CD4-positive, alpha-beta T cell treated with Interleukin-15 for 1 hour (primary cell): ENCODE data around the gene MRC2.

ENCODE experiments used
- DNase-seq: peaks from one replicate; pipeline ENCODE4 v3.0.0-alpha.2; 2020

MRC2 gene

GRCh38 chr17:62664336-62665120 is 37.1 kb downstream of the MRC2 start:
- no peak for DNase-seq

DNA sequence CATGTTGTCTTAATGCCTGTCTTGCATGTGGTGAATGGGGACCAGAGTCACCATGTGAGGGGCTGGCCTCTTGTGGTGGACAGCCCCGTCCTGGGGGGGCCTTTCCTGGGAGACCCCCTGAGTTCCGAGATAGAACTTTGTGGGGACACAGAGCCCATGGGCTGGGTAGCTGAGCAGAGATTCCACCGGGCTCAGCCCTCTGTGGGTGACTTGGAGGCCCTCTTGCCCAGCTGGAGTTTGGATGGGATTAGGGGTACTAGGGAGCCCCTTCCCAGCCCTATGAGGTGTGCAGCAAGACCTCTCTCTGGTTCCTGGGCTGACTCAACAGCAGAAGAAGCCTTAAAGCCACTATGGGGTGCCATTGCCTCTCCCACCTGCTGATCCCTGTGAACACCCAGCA is 38.1 kb downstream of the MRC2 start:
- no peak for DNase-seq

DNA sequence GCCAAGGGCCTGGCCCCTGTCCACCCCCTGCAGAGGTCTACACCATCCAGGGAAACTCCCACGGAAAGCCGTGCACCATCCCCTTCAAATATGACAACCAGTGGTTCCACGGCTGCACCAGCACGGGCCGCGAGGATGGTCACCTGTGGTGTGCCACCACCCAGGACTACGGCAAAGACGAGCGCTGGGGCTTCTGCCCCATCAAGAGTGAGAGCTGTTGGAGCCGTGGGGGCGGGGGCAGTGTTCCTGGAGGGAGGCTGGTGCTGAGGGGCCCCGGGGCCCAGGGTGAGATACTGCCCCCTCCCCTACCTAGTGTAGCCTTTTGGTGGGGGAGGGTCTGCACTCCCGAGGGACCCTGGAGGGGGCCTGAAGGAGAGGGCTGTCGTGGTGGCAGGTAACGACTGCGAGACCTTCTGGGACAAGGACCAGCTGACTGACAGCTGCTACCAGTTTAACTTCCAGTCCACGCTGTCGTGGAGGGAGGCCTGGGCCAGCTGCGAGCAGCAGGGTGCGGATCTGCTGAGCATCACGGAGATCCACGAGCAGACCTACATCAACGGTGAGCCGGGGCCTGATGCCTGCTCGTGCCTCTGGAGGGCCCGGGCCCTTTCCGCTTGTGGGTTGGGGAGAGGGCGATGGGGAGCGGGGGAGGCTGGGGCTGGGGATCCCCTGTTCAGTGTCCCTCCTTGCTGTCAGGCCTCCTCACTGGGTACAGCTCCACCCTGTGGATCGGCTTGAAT is 38.8 kb downstream of the MRC2 start:
- DNase-seq = no peak

- no peak for DNase-seq
Measured at GRCh38 chr17:62666801-62667591, 39.5 kb downstream of the MRC2 start.

DNA sequence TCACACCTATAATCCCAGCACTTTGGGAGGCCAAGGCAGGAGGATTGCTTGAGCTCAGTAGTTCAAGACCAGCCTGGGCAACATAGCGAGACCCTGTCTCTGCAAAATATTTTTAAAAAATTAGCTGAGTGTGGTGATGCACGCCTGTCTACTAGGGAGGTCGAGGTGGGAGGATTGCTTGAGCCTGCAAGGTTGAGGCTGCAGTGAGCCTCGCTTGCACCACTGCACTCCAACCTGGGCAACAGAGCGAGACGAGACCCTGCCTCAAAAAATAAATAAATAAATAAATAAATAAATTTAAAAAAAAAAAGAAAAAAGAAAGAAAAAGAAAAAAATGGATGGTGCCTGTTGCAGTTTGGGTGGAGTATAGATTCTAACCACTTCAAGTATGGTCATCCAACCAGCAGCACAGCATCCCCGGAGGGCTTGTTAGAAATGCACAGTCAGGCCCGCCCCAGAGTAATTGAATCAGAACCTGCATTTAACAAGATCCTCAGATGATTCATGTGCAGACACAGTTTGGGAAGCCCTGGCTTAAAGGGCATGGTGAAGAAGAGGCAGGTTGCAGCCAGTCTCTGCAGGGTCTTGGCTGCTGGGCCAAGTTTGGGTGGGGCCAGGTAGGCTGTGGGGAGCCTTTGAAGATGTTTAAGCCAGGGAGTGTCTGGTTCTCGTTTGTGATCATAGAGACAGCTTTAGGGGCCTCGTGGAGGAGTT is 40.8 kb downstream of the MRC2 start:
- no peak for DNase-seq

- no peak for DNase-seq
Measured at GRCh38 chr17:62670202-62670821, 42.8 kb downstream of the MRC2 start.

DNA sequence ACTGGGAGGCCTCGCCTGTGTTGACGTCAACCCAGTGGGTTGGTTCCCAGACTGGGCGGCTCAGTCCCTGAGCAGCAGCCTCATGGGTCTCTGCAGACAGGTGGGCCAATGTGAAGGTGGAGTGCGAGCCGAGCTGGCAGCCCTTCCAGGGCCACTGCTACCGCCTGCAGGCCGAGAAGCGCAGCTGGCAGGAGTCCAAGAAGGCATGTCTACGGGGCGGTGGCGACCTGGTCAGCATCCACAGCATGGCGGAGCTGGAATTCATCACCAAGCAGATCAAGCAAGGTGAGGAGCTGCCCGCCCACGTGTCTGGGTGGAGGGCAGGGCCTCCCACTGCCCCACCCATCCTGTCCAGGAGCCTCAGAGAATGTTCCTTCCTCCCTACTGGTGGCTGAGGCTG is 44.1 kb downstream of the MRC2 start:
- DNase-seq = no peak

DNA sequence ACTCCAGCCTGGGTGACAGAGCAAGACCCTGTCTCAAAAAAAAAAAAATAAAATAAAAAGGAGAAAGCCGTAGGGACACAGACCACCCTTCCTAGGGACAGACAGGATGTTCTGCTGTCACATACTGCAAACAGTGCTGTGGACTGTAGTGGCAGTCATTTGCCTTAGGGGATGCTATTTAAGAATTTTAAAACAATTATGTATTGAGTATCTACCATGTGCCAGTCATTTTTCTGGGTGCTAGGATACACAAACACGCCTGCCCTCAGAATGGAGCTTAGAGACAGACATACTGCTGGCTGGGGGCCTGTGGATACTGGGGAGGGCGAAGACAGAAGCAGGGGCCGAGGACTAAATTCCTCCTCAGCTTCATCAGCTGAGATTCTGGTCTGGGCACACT is 45.5 kb downstream of the MRC2 start:
- DNase-seq = no peak

DNA sequence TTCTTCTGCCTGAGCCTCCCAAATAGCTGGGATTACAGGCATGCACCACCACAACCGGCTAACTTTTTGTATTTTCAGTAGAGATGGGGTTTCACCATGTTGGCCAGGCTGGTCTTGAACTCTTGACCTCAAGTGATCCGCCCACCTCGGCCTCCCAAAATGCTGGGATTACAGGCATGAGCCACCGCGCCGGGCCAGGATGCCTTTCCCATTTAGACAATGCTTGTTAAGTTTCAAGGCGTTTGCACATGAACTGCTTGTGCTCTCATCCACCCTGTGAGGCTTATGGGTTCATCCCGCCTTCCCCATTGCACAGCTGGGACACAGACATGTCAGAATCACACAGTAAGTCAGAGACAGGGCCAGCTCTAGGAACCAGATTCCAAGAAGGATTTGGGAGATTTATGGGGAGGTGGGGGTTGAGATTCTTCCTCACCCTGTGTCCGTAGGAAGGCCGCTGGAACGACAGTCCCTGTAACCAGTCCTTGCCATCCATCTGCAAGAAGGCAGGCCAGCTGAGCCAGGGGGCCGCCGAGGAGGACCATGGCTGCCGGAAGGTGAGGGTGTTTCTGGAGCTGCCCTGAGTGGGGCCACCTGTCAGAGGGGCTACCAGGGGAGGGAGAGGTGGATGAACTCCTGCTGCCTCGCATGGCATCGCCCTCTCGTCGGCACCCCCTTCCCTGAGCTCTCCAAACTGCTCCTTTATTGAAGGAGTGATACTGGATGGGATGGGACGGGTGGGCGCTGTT is 46.3 kb downstream of the MRC2 start:
- no peak for DNase-seq

DNA sequence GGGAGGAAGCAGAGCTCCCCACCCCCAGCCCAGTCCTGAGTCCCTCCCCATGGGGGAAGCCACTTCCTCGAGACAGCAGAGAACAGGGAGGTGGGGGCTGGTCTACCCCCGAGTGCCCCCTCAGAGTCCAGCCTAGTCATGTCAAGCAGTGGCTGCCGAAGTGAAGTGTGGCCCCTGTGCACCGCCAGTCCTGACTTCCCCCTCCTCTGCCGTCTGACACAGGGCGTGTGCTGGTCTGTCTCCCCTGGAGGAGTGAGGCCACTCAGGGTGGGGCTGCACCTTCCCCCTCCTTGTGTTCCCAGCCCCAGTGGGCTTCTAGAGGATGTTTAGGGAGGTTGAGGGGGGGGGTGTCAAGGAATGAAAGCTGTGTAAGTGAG is 46.9 kb downstream of the MRC2 start:
- DNase-seq = no peak

GRCh38 chr17:62674841-62675240 is 47.4 kb downstream of the MRC2 start:
- DNase-seq = no peak

DNA sequence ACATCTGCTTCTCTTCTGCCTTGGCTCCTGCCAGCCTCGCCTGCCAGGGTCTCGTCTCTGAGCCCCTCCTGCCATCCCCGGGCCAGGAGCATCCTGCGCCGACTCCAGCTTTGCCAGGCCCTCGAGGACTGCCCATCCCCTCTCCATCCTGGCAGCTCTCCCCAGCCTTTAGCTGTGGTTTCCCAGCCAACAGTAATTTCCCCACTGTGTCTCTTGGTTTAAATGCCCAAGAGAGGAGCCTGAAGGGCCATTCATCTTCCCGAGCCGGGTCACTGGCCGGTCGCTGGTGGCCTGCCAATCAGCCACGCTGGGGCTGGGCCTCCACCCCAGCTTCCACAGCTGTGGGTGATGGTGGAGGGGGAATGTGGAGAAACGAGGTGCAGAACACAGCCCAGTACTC is 47.8 kb downstream of the MRC2 start:
- no peak for DNase-seq

DNA sequence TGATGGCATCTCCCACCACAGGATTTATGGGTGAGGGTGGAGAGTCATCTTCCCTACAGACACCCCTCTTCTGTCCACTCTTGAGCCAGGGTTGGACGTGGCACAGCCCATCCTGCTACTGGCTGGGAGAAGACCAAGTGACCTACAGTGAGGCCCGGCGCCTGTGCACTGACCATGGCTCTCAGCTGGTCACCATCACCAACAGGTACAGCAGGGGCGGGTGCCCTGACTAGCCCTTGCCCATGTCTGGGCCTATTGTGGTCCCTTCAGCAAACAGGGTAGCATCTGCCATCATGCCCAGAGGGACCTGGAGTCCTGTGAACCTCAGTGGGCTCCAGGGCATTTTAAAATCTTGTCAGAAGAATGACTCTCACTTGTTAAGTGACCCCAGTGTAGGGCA is 48.2 kb downstream of the MRC2 start:
- no peak for DNase-seq

DNA sequence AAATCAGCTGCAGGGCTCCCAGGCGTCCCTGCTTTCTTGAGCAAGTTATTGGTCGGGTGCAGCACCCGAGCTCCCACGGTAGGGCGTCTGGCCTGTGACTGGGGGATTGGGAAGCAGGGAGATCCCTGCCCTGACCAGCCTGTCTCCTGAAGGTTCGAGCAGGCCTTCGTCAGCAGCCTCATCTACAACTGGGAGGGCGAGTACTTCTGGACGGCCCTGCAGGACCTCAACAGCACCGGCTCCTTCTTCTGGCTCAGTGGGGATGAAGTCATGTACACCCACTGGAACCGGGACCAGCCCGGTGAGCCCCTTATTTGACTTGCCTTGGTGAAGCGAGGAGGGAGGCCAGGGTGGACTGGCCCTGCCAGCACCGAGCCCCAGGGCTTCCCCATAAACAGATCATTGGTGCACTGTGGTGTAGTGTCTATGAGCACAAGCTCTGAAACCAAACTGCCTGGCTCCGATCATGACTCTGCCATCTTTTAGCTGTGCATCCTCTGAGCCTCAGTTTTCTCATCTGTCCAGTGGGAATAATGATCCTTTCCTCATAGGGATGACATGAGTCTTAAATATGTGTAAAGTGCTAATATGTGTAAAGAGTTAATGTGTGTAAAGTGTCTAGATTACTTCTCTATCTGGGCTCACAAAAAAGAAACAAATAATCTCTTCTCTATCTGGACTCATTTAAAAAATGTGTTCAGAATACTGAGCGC is 48.9 kb downstream of the MRC2 start:
- no peak for DNase-seq

DNA sequence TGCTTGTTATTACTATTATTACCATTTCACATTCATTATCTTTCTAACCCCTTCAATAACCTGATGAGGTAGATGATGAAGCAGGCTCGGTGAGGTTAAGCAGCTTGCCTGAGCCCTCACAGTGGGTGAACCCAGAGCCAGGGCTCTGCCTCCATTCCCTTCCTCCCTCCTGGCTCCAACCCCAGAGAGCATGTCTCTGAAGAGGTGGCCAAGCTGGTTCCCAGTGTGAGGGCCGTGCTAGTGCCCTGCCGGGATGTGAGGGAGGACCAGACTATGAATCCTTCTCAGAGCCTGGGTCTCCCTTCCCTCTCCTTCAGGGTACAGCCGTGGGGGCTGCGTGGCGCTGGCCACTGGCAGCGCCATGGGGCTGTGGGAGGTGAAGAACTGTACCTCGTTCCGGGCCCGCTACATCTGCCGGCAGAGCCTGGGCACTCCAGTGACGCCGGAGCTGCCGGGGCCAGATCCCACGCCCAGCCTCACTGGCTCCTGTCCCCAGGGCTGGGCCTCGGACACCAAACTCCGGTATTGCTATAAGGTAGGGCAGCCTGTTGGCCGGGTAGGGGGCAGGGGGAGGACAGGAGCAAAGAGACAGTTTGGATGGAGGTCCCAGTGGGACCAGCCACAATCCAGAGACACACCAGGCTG is 49.6 kb downstream of the MRC2 start:
- no peak for DNase-seq

DNA sequence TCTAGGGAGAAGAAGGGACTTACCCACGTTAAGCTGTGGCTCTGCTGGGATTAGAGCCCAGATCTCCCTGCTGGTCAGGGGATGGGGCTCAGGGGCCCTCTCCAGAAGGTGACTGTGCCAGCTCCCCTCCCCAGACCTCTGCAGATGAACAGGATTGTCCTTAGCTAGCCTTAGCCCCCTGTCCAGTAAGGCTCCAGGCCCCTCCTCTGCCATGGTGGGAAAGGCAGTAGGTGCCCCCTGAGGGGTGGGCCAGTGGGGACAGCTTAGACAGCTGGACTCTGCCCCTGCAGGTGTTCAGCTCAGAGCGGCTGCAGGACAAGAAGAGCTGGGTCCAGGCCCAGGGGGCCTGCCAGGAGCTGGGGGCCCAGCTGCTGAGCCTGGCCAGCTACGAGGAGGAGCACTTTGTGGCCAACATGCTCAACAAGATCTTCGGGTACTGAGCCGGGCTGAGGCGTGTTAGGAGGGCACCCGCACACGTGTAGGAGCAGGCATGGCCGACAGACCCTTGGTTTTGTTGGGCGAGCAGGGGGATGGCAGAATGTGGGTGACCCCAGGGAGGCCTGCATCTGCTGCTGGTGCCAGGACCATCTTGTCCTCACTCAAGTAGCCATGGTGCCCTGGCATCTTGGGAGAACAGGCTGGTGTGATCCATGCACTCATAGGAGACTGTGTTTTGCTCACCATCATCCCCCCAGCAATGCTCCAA is 50.9 kb downstream of the MRC2 start:
- no peak for DNase-seq

DNA sequence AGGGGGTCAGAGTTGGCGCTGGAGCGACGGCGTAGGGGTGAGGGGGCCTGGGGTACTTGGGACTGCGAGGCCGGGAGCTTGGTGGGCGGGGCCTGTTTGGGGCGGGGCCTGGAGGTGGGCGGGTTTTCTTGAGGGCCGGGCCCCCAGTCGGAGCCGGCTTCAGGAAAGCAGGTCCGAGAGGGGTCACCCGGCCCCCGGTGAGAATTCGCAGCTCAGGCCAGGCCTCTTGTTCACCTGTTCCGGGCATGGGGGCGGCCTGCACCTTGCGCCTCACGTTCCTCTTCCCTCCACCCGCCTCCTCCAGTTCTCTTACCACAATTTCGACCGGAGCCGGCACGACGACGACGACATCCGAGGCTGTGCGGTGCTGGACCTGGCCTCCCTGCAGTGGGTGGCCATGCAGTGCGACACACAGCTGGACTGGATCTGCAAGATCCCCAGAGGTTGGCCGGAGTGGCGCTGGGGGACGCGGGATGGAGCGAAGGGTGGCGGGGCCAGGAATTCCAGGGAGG is 52.5 kb downstream of the MRC2 start:
- no peak for DNase-seq

DNA sequence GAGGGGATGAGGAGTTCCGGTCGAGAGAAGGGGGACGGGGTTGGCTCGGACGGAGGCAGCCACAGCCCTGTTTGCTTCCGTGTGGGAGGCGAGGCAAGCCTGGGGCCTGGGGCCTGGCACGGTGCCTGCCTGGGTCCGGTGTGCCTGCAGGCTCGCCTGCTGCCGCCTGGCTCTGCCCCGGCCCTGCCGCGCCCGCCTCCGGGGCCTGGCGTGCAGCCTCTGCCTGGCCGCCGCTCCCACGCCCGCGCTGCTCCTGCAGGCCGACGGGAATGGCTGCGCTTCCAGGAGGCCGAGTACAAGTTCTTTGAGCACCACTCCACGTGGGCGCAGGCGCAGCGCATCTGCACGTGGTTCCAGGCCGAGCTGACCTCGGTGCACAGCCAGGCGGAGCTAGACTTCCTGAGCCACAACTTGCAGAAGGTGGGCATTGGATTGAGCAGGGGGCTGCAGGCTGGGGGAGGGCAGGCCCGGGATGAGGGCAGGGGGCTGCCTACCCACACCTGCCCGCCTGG is 53.1 kb downstream of the MRC2 start:
- no peak for DNase-seq
